Hematopoietic multipotent progenitor cell treated with erythropoietin and hydrocortisone succinate and interleukin-3 and kit ligand, for 17 days (in vitro differentiated cells): ENCODE data around the gene FHIT.

Source experiments
- DNase-seq: peaks from one replicate; pipeline ENCODE4 v3.0.0-alpha.2; 2015; ENCODE audit warnings: low spot score

The FHIT gene

GRCh38 chr3:60759439-60759838, 491.8 kb downstream of the FHIT start:
- DNase-seq = no peak

- DNase-seq = no peak
These were observed 492.4 kb downstream of the FHIT start for GRCh38 chr3:60758831-60759230.

GRCh38 chr3:60758171-60758570, 493.1 kb downstream of the FHIT start:
- DNase-seq = no peak

- DNase-seq = no peak
These were observed 493.5 kb downstream of the FHIT start for GRCh38 chr3:60757724-60758123.

GRCh38 chr3:60756241-60757030, 494.8 kb downstream of the FHIT start:
- no peak for DNase-seq

DNA sequence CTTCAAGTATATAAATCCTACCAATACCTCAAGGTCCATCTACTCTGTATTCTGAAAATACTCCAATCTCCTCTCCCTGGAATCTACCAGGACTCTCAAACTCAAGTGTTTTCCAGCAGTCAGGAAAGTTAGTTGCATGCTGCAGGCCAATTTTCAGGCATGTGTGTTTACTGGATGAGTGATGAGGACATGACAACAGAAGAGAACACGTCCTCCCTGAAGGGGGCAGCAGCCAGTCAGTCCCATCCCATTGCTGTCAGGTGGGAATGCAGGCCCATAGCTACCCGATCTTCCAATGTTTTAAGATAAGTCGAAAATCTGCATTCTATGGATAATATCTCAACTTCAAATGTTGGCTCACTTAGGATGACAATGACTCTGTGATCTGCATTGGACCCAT, 496.2 kb downstream of the FHIT start:
- DNase-seq = no peak

DNA sequence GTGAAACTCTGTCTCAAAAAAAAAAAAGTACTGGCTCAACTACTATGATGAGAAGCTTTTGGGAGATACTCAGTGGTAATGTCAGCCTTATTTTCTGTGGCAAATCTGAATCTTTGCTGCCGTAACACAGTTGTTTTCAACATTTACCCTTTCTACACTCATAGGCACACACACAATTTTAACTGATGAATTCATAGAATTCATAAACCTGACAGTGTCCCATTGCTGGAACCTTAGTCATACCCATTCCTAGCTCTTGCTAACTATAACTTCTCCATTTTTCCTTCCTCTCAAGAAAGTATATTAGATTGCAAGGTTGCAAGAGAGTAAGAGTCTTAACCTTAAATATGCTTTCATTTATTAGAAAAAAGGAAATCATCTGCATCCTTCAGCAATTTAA, 496.6 kb downstream of the FHIT start:
- no peak for DNase-seq

GRCh38 chr3:60752809-60753208, 498.4 kb downstream of the FHIT start:
- no peak for DNase-seq

GRCh38 chr3:60746695-60747416, 504.4 kb downstream of the FHIT start:
- DNase-seq = no peak

GRCh38 chr3:60746043-60746638, 505.1 kb downstream of the FHIT start:
- DNase-seq = no peak

- no peak for DNase-seq
These were observed 507.6 kb downstream of the FHIT start for GRCh38 chr3:60743631-60744164.

DNA sequence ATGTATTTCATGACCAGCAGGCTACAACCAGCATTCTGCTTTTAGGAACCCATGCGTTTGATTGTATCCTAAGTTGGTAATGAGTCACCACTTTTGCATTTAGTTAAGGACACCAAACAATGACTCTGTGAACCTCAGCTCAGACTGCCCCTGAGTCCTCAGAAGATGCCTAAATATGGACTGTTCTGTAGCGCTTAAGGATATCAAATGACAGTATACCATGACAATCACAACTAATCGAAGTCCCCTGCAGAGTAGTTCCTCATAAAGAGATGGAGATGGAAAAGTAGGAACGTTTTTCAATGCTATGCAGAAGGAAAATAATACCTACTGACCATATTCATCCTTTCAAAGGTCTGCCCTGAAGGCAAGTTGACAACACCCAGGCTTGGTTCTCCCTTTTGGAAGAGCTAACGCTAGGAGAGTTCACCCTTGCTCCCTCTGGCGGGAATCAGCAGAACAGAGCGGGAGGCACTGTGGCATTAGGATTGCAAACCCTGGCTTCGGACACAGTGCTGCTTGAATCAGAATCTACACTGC, 508.6 kb downstream of the FHIT start:
- no peak for DNase-seq

DNA sequence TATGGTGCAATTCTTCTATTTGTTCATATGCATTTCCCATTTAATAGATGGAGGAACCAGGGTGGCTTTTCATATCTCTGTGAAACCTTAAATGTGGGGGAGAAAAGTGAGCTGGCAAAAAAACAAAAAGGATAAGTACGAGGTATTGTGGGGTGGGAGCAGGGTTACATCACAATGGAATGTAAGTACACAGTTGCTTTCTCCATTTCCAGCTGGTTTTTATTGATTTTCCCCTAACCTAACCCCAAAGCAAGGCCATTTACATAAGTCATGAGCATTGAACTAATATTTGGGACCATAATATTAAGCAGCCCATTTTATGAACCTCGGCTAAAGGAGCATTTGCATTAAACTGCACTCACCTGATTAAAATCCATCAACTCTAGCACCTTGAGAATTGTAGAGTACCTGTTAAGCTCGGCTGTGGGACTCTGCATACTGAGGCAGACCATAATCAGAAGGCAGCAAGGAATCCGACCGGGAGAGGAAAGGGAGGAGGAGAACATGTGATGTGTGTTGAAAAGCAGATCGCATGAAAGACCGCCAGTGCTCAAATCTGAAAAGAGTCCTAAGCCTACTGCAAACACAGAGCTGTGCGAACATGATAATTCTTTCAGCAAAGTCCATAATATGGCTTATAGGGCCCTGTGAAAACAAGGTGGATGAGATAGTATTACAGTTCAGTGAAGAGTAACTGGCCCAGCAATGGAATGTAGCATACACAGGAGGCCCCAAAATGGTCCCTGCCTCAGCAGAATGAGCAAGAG, 513.4 kb downstream of the FHIT start:
- no peak for DNase-seq

DNA sequence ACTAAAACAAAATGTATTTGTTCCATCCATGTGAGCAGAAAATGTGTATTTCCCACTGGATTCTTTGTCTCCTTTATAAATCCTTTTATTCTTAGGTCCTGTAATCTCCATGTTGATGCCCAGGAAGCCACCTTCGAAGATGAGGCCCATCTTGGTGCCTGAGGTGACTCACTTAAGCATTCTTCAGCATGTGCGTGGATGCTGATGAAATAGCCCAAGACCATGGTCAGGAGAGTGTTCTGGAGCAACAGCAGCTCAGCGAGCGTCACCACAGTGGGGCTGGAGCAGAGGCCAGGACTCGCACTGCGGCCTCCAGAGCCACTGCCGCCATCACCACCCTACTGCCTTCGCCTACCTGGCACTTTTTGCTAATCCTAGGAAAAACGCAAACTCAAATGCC, 520.9 kb downstream of the FHIT start:
- DNase-seq = no peak

DNA sequence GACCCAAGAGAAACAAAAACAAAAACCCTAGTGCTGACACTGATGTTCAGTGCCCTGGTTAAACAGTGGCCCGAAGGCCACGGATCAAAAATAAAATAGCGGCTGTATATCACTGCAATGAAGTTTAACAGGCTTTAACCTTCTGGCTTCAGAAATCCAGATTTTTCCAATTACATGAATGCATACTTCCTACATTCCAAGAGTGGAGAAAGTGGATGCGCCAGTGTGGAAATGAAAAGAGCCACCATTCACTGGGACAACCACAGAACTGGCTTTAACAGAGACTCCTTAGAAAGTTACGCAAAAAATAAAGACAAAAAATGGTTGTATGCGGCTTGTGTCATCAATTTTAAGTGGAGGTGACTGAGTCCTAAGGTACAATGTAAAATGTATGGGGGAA, 522.2 kb downstream of the FHIT start:
- no peak for DNase-seq

DNA sequence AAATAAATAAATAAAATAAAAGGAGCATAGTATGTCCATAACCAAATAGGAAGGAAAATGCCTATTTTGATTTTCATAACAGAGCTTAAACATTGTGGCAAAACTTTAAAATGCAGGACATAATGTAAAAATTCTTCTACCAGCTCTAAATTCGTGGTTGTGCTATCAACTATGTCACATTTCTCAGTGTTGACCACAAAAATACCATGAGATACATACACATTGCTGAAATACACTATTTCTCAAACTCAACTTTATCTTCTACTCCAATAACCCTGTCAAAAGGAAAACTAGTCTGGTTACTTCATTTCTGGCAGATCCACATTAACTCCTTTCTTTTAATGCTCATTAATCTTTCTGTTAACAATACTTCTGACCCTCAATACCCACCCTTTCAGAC, 523.2 kb downstream of the FHIT start:
- no peak for DNase-seq

- DNase-seq = no peak
These were observed 530.5 kb downstream of the FHIT start for GRCh38 chr3:60720736-60721135.

DNA sequence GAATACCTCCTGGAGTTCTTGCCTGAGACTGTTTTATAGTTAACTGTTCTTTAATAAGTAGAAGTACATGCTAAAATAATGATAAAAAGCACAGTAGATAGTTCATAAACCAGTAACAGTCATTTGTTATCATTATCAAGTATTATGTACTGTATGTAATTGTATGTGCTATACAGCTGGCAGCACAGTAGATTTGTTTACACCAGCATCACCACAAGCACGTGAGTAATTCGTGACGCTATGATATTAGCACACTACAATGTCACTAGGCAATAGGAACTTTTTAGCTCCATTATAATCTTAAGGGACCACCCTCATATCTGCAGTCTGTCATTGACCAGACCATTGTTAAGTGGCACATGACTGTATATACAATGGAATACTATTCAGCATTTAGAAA, 534.7 kb downstream of the FHIT start:
- no peak for DNase-seq

DNA sequence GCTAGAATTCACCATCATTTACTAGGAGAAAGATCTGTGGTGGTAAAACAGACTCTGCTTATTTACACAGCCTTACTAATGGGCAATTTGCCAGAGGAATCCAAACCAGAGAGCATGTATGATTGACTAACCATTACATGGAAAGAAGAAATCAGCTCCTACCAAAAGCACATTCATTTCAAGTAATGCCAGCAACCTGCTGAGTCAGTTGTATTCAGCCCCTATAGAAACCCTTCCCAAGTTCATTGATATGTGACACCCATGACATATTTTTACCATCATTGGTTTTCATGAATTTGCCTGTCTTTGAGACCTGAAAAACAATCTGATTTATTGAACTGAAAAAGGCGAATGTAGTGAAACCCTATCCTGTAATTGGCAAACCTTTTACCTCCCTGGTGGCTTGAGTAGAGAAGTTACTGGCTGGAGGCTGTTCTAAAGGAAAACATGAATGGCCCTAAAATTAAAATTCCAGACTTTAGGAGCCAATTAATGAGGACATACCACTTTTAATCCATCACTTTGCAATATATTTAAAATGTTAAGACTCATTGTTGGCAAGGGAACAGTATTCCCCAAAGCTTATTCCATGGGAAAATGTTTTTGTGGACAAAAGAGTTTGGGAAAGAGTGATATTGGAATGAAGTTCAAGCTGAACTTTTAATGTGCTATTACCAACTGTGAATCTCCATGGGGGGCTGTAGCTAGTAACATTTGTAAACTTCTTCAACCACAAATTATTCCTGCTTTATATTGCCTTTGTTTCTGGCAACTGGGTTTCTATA, 542.9 kb downstream of the FHIT start:
- DNase-seq = no peak

DNA sequence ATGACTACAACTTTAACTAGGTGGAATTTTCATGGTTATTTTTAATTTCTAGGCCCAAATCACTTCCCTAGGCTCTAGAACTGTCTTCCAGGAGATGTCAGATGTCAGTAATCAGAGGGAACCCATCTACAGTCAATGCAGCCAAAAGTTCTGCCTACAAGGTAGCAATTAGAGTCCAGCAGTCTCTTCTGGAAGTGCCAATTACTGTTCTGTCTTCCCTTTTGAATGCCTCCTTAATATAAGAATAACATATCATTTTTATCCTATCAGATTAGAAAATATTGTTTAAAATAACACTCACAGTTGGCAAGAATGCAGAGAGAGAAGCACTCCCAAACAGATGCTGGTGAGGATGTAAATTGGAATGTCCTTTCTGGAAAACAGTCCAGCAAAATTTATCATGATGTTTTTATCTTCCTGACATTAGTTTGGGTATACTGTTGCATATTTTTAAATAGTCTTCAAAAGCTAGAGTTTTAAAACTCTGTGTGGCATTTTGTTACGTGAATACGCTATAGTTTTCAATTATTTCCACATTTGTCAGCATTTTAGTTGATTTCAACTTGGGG, 543.7 kb downstream of the FHIT start:
- DNase-seq = no peak
